RPMI7951 (cell line): ENCODE measurements around the gene GFY. TPM values are rescaled to one million over a fixed set of nuclear protein-coding genes. Genes with fewer than 3 reads are reported as not detected.

Source experiments
- DNase-seq: peaks from one replicate; pipeline ENCODE4 v3.0.0-alpha.2; 2012; ENCODE audit warnings: low read depth
- total RNA-seq: library from RNA; depleted of rRNA; stranded (reverse); fragments of >200 nt; shearing (Covaris generic); gene quantifications from 2 replicates; pipeline ENCODE4 v1.2.3, GENCODE V29; 2014

GFY gene
- total RNA-seq, 1 experiment from 2014 or later: not detected

GRCh38 chr19:49428547-49429451 lies 3.6 kb downstream of the GFY start:
- DNase-seq: no peak

GRCh38 chr19:49430172-49430677 lies 5.0 kb downstream of the GFY start:
- DNase-seq: no peak

GRCh38 chr19:49430678-49431329 lies 5.6 kb downstream of the GFY start:
- DNase-seq: no peak

- DNase-seq: no peak
Observed at GRCh38 chr19:49431330-49431749, 6.2 kb downstream of the GFY start.

GRCh38 chr19:49432141-49433073 lies 7.2 kb downstream of the GFY start:
- DNase-seq: no peak

GRCh38 chr19:49433240-49433901 lies 8.2 kb downstream of the GFY start:
- no peak for DNase-seq

- no peak for DNase-seq
Observed at GRCh38 chr19:49434907-49435583, 9.9 kb downstream of the GFY start.

GRCh38 chr19:49435670-49436069 lies 10.5 kb downstream of the GFY start:
- DNase-seq: no peak

GRCh38 chr19:49436381-49437017 lies 11.3 kb downstream of the GFY start:
- DNase-seq: no peak

GRCh38 chr19:49437231-49437630 lies 12.0 kb downstream of the GFY start:
- DNase-seq: no peak

- DNase-seq: no peak
Observed at GRCh38 chr19:49438261-49438660, 13.1 kb downstream of the GFY start.

GRCh38 chr19:49439836-49440235 lies 14.6 kb downstream of the GFY start:
- DNase-seq: no peak

- no peak for DNase-seq
Observed at GRCh38 chr19:49440439-49441209, 15.4 kb downstream of the GFY start.

- peak; percentile 64 for DNase-seq
Observed at GRCh38 chr19:49441210-49441959, 16.2 kb downstream of the GFY start, which contains the start of gene SLC17A7. Gene SLC17A7, minus strand, starts transcription at chr19:49441527. Its CDS starts 148 bp downstream, at chr19:49441379.

GRCh38 chr19:49441960-49442350 lies 16.8 kb downstream of the GFY start:
- DNase-seq: no peak

- DNase-seq: peak; percentile 64
Observed at GRCh38 chr19:49442354-49442753, 17.2 kb downstream of the GFY start.

- peak; percentile 93 for DNase-seq
Observed at GRCh38 chr19:49442771-49443365, 17.7 kb downstream of the GFY start.
